ENCODE measurements around the gene TRIM14.
"Not testable (repeated sequence)": the region's sequence is repeated elsewhere in the genome, so short reads cannot be mapped to it uniquely, and the experiment has no call there.

The TRIM14 gene

GRCh38 chr9:98083061-98083501, 35.9 kb downstream of the TRIM14 start:
- no peak for DNase-seq (ENCODE audit: low spot score)

GRCh38 chr9:98081477-98082219, 37.4 kb downstream of the TRIM14 start:
- peak; percentile 58 for DNase-seq (ENCODE audit: low spot score)

- DNase-seq (ENCODE audit: low spot score): no peak
Observed at GRCh38 chr9:98080780-98081179, 38.2 kb downstream of the TRIM14 start.

GRCh38 chr9:98080326-98080725, 38.7 kb downstream of the TRIM14 start:
- DNase-seq (ENCODE audit: low spot score): no peak

GRCh38 chr9:98078895-98079294, 40.1 kb downstream of the TRIM14 start:
- no peak for DNase-seq (ENCODE audit: low spot score)

- not testable (repeated sequence) for DNase-seq (ENCODE audit: low spot score)
Observed at GRCh38 chr9:98076514-98076890, 42.5 kb downstream of the TRIM14 start.

- no peak for DNase-seq (ENCODE audit: low spot score)
Observed at GRCh38 chr9:98075332-98075805, 43.7 kb downstream of the TRIM14 start.

GRCh38 chr9:98074115-98074990, 44.7 kb downstream of the TRIM14 start:
- peak; percentile 52 for DNase-seq (ENCODE audit: low spot score)

- DNase-seq (ENCODE audit: low spot score): no peak
Observed at GRCh38 chr9:98071737-98072136, 47.3 kb downstream of the TRIM14 start.

- DNase-seq (ENCODE audit: low spot score): no peak
Observed at GRCh38 chr9:98070704-98071103, 48.3 kb downstream of the TRIM14 start.

- no peak for DNase-seq (ENCODE audit: low spot score)
Observed at GRCh38 chr9:98069551-98069950, 49.5 kb downstream of the TRIM14 start.

- DNase-seq (ENCODE audit: low spot score): no peak
Observed at GRCh38 chr9:98067184-98067583, 51.8 kb downstream of the TRIM14 start.

GRCh38 chr9:98066235-98066634, 52.8 kb downstream of the TRIM14 start:
- no peak for DNase-seq (ENCODE audit: low spot score)

- DNase-seq (ENCODE audit: low spot score): no peak
Observed at GRCh38 chr9:98064623-98065392, 54.2 kb downstream of the TRIM14 start.

GRCh38 chr9:98062161-98062560, 56.9 kb downstream of the TRIM14 start:
- DNase-seq (ENCODE audit: low spot score): no peak

GRCh38 chr9:98057138-98057799, 61.8 kb downstream of the TRIM14 start:
- peak; percentile 33 for DNase-seq (ENCODE audit: low spot score)

GRCh38 chr9:98056269-98057137, 62.5 kb downstream of the TRIM14 start, which contains the start of gene NANS:
Gene NANS, plus strand, starts transcription at chr9:98056732. Its CDS starts 77 bp downstream, at chr9:98056809.
- peak; percentile 94 for DNase-seq (ENCODE audit: low spot score)

GRCh38 chr9:98054376-98054951, 64.6 kb downstream of the TRIM14 start:
- DNase-seq (ENCODE audit: low spot score): no peak

GRCh38 chr9:98050351-98050750, 68.7 kb downstream of the TRIM14 start:
- no peak for DNase-seq (ENCODE audit: low spot score)

Measured in kidney capillary endothelial cell (primary cell).